Raji (cell line): ENCODE data around the gene FRYL.

Experiments
- POLR2A ChIP-seq: IDR thresholded peaks from 2 replicates; pipeline ENCODE4 v1.6.1; 2011; ENCODE audit warnings: low read depth, low read length, control low read depth; ENCODE audit not compliant: insufficient read depth

FRYL gene

GRCh38 chr4:48762408-48762807 is 17.7 kb downstream of the FRYL start:
- TF ChIP-seq POLR2A, result no peak

DNA sequence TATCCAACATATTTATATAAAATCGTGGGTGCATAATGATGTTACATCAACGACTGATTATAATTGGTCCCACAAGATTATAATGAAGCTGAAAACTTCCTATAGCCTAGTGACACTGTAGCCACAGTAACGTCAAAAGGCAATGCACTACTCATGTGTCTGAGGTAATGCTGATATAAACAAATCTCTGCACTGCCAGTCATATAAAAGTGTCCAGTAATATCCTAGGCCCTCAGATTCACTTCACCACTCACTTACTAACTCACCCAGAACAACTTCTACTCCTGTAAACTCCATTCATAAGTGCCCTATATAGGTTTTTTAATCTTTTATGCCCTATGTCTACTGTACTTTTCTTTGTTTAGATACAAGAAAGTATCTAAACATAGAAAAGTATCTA is 18.8 kb downstream of the FRYL start:
- TF ChIP-seq POLR2A, result no peak

GRCh38 chr4:48756689-48757220 is 23.3 kb downstream of the FRYL start:
- no peak for TF ChIP-seq POLR2A

DNA sequence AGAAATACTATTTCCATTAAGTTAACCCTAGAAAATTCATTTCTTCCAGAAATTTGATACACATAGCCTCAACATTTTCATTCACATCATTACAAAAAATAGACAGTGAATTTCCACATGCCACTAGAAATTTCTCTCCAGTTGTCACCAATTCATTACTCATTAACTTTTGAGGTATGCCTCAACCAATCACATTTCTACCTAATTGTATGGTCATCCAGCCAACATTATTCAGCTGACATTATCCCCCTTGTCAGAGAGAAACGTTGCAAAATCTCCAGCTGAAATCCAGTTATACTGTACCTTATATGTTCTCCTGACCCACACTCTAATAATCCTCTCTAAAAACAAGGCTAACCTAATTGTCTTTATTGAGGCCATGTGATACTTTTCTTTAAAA is 24.8 kb downstream of the FRYL start:
- no peak for TF ChIP-seq POLR2A

DNA sequence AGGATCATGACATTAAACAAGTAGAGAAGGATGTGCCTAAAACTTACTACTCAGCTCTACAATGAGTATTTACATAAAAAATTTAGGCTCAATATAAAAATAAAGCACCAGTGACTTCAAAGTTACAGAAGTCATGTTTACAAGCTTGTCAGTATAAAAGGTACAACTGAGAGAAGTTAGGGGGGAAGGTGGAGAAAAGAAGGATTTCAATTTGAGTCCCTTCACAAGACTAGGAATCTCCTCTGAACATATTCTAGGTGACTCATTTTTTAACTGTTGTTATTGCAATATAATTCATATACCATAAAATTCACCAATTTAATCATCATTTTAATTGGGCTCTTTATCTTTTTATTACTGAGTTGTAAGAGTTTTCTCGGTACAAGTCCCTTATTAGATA is 26.9 kb downstream of the FRYL start:
- TF ChIP-seq POLR2A, result no peak

GRCh38 chr4:48752726-48753125 is 27.4 kb downstream of the FRYL start:
- no peak for TF ChIP-seq POLR2A

GRCh38 chr4:48752246-48752645 is 27.8 kb downstream of the FRYL start:
- no peak for TF ChIP-seq POLR2A

- TF ChIP-seq POLR2A, result no peak
Measured at GRCh38 chr4:48748949-48749596, 31.0 kb downstream of the FRYL start.

GRCh38 chr4:48746608-48747362 is 33.3 kb downstream of the FRYL start:
- no peak for TF ChIP-seq POLR2A

GRCh38 chr4:48742412-48742811 is 37.7 kb downstream of the FRYL start:
- TF ChIP-seq POLR2A, result no peak

- TF ChIP-seq POLR2A, result no peak
Measured at GRCh38 chr4:48739560-48740019, 40.5 kb downstream of the FRYL start.

GRCh38 chr4:48738856-48739255 is 41.2 kb downstream of the FRYL start:
- no peak for TF ChIP-seq POLR2A

DNA sequence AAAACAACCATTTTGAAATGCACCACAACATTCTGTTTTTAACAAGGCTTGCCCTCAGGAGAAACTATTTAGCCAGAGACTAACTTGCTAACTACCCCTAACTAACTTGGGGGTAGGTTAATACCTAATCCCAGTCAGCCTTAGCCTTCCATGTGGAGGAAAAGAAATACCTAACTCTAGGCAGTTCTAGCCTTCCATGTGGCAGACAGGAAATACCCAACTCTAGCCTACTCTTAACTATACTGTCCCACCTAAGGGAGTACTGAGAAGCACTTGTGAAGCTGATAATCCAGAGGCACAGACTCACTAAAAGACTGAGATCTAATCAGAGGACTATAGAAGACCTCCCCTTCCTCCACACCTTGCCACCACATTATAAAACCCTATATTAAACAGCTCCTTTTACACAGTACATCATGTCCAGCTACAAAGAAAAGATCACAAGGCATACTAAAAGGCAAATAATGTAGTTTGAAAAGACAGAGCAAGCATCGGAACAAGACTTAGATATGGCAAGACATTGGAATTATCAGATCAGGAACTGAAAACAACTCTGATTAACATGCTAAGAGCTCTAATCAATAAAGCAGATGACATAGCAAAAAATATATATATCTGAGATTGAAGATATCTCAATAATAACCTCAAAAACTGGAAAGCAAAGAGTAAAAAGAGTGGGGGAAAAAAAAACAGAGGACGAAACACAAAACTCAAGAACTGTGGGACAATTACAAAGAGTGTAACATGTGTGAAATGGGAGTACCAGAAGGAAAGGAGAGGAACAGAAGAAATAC is 52.2 kb downstream of the FRYL start:
- no peak for TF ChIP-seq POLR2A

DNA sequence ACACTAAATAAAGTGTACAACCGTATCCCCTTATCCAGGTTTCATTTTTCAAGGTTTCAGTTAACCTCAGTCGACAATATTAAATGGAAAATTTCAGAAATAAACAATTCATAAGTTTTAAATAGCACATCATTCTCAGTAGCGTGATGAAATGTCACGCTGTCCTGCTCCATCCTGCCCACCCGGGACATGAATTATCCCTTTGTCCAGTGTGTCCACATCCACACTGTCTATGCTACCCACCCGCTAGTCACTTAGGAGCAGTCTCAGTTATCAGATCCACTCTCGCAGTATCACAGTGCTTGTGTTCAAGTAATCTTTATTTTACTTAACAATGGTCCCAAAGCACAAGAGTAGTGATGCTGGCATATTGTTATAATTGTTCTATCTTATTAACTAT is 54.7 kb downstream of the FRYL start:
- no peak for TF ChIP-seq POLR2A
